ENCODE measurements around the gene PRRX2. TPM values are rescaled to one million over a fixed set of nuclear protein-coding genes. Genes with fewer than 3 reads are reported as not detected.
A peak's percentile ranks its signal among the peaks of the same experiment; 100 is the strongest.

The PRRX2 gene
- total and polyA plus RNA-seq, 2 donors (not counting 1 experiment from before 2014, with no cell fraction given): not detected

GRCh38 chr9:129643706-129644105 lies 21.7 kb upstream of the PRRX2 start:
- H4K20me1 ChIP-seq (ENCODE audit: control insufficient read depth, insufficient read depth, low read length, poor library complexity, severe bottlenecking): peaks cover 32% of the 10 kb centered on the region
- Mint-ChIP-seq H3K27ac (no peak overlapping the region), H3K4me1 (peaks cover 21% of the 10 kb centered on the region), H3K4me3 (peak overlapping the region; percentile 62), H3K27me3 (peaks cover 5% of the 10 kb centered on the region), H3K9me3 (ENCODE audit: insufficient read depth) (no peaks in the 10 kb centered on the region)
- DNase-seq: no peak
- peaks cover 12 to 17% of the 10 kb centered on the region in 2 donors for H3K4me1 ChIP-seq (ENCODE audit: control insufficient read depth in 2 of 2, insufficient read depth in 2 of 2, low read length in 2 of 2)
- peaks cover 29% of the 10 kb centered on the region for H3K79me2 ChIP-seq (ENCODE audit: control insufficient read depth, insufficient read depth, low read length)
- no peak for TF ChIP-seq EZH2 (IDR thresholded peaks at IDR 0.05; ENCODE audit: borderline replicate concordance, insufficient read depth, low read depth, low read length, poor library complexity, severe bottlenecking)
- no peak for TF ChIP-seq CTCF (IDR thresholded peaks at IDR 0.05)
- POLR2A ChIA-PET: interaction anchor here (0.7 kb wide), 1 partner anchor 217 kb away, joined by 3 read pairs; no protein-coding TSS in a partner anchor
- intact Hi-C loops (cut with micrococcal nuclease): loop anchor here (5.0 kb wide), 1 partner anchor 94 kb away; no protein-coding TSS in a partner anchor
- H3K27me3 ChIP-seq (replicated peaks in 1 of 4; ENCODE audit: control extremely low read depth in 1 of 4, control insufficient read depth in 3 of 4, insufficient read depth in 4 of 4, low read length in 3 of 4): no peaks in the 10 kb centered on the region
- H2AFZ ChIP-seq (ENCODE audit: insufficient read depth, low read depth, low read length, poor library complexity, severe bottlenecking): no peak overlapping the region
- H3K27ac ChIP-seq (ENCODE audit: low read length in 2 of 2): no peak overlapping the region
- peaks cover 0 to 10% of the 10 kb centered on the region in 2 experiments for H3K36me3 ChIP-seq (replicated peaks in 1 of 2; ENCODE audit: control extremely low read depth in 1 of 2, control insufficient read depth in 1 of 2, extremely low read depth in 1 of 2, insufficient read depth in 2 of 2, low read length in 1 of 2)
- H3K9ac ChIP-seq (ENCODE audit: low read length): no peak overlapping the region
- WGBS (ENCODE audit: insufficient coverage): 91% methylated on average over 6 of the region's 10 CpGs
- ATAC-seq (ENCODE audit: low read depth): no peak
- H3K4me2 ChIP-seq (replicated peaks; ENCODE audit: low read depth, low read length, poor library complexity, severe bottlenecking): no peak overlapping the region
- peaks cover 0 to 5% (median 0%) of the 10 kb centered on the region in 3 donors for H3K9me3 ChIP-seq (ENCODE audit: control extremely low read depth in 1 of 3, control insufficient read depth in 2 of 3, insufficient read depth in 1 of 3, low read length in 2 of 3)
- H3K4me3 ChIP-seq (ENCODE audit: control extremely low read depth in 1 of 5, extremely low read depth in 1 of 5, insufficient read depth in 1 of 5, low read depth in 2 of 5, low read length in 4 of 5): no peak overlapping the region
- CTCF ChIA-PET: interaction anchor here (0.7 to 6.2 kb wide), 8 partner anchors 18 to 547 kb away, joined by 3 to 66 read pairs (median 4); partner anchors contain the start of gene NTMT1

- Mint-ChIP-seq H3K27me3 (peaks cover 5% of the 10 kb centered on the region), H3K4me1 (peaks cover 21% of the 10 kb centered on the region), H3K27ac (no peak overlapping the region), H3K4me3 (no peak overlapping the region), H3K9me3 (ENCODE audit: insufficient read depth) (no peaks in the 10 kb centered on the region)
- Histone ChIP-seq H3K36me3 (replicated peaks in 1 of 2; ENCODE audit: control extremely low read depth in 1 of 2, control insufficient read depth in 1 of 2, extremely low read depth in 1 of 2, insufficient read depth in 2 of 2, low read length in 1 of 2) (peaks cover 0 to 3% of the 10 kb centered on the region in 2 experiments), H3K27ac (ENCODE audit: low read length in 2 of 2) (no peak overlapping the region), H3K9ac (ENCODE audit: low read length) (no peak overlapping the region), H3K4me1 (ENCODE audit: control insufficient read depth in 2 of 2, insufficient read depth in 2 of 2, low read length in 2 of 2) (peaks cover 12 to 17% of the 10 kb centered on the region in 2 donors), H3K4me3 (ENCODE audit: control extremely low read depth in 1 of 5, extremely low read depth in 1 of 5, insufficient read depth in 1 of 5, low read depth in 2 of 5, low read length in 4 of 5) (no peak overlapping the region), H3K27me3 (replicated peaks in 1 of 4; ENCODE audit: control extremely low read depth in 1 of 4, control insufficient read depth in 3 of 4, insufficient read depth in 4 of 4, low read length in 3 of 4) (no peaks in the 10 kb centered on the region), H3K4me2 (replicated peaks; ENCODE audit: low read depth, low read length, poor library complexity, severe bottlenecking) (no peak overlapping the region), H3K9me3 (ENCODE audit: control extremely low read depth in 1 of 3, control insufficient read depth in 2 of 3, insufficient read depth in 1 of 3, low read length in 2 of 3) (peaks cover 0 to 5% (median 0%) of the 10 kb centered on the region in 3 donors), H2AFZ (ENCODE audit: insufficient read depth, low read depth, low read length, poor library complexity, severe bottlenecking) (no peak overlapping the region), H4K20me1 (ENCODE audit: control insufficient read depth, insufficient read depth, low read length, poor library complexity, severe bottlenecking) (peaks cover 26% of the 10 kb centered on the region), H3K79me2 (ENCODE audit: control insufficient read depth, insufficient read depth, low read length) (peaks cover 26% of the 10 kb centered on the region)
- TF ChIP-seq EZH2 (IDR thresholded peaks at IDR 0.05; ENCODE audit: borderline replicate concordance, insufficient read depth, low read depth, low read length, poor library complexity, severe bottlenecking) (no peak), CTCF (IDR thresholded peaks at IDR 0.05) (no peak)
- DNase-seq (no peak), ATAC-seq (ENCODE audit: low read depth) (no peak)
- 79% methylated on average over 8 of the region's 11 CpGs for WGBS (ENCODE audit: insufficient coverage)
- intact Hi-C loops (cut with micrococcal nuclease): loop anchor here (5.0 kb wide), 1 partner anchor 93 kb away; no protein-coding TSS in a partner anchor
- ChIA-PET CTCF (interaction anchor here (2.0 to 6.2 kb wide), 2 partner anchors 18 to 138 kb away, joined by 6 to 66 read pairs; partner anchors contain the start of gene NTMT1), POLR2A (no interaction called here)
Measured at GRCh38 chr9:129644365-129644764, 21.1 kb upstream of the PRRX2 start.
